ENCODE data around the gene RNFT2.

RNFT2 gene

GRCh38 chr12:116897476-116897875 is 159.4 kb downstream of the RNFT2 start (continued):
- no peak for TF ChIP-seq PRDM4 (tag by site-specific recombination; IDR thresholded peaks at IDR 0.05)

GRCh38 chr12:116898669-116899068 is 160.6 kb downstream of the RNFT2 start:
- H3K4me3 ChIP-seq (ENCODE audit: low read depth, low read length), result no peak overlapping the region
- POLR2A ChIA-PET, result no interaction called here
- no peaks in the 10 kb centered on the region for H3K36me3 ChIP-seq (ENCODE audit: control insufficient read depth in 2 of 2, insufficient read depth in 1 of 2, low read length in 2 of 2)
- H3K9me3 ChIP-seq (ENCODE audit: control insufficient read depth, insufficient read depth, low read depth, low read length), result no peaks in the 10 kb centered on the region
- TF ChIP-seq EGR2 (tag by site-specific recombination; IDR thresholded peaks at IDR 0.05; ENCODE audit: low read depth), result no peak
- no peak overlapping the region for H3K27ac ChIP-seq (ENCODE audit: extremely low read depth, low read depth, low read length)
- H3K4me1 ChIP-seq (ENCODE audit: control insufficient read depth, insufficient read depth, low read length), result no peaks in the 10 kb centered on the region
- CTCF ChIA-PET, result interaction anchor here (0.8 kb wide), 1 partner anchor 15 kb away, joined by 3 read pairs; no protein-coding TSS in a partner anchor

GRCh38 chr12:116901612-116902011 is 163.5 kb downstream of the RNFT2 start:
- TF ChIP-seq ZNF16 (tag by site-specific recombination; IDR thresholded peaks at IDR 0.05; ENCODE audit: low read depth) (no peak), HOXA7 (CRISPR knock-in tag; IDR thresholded peaks at IDR 0.05; ENCODE audit: borderline replicate concordance) (no peak), CTCF (tag by site-specific recombination; IDR thresholded peaks at IDR 0.05) (no peak), ZNF292 (tag by site-specific recombination; IDR thresholded peaks at IDR 0.05; ENCODE audit: borderline replicate concordance, low read depth) (no peak), PRDM6 (tag by site-specific recombination; IDR thresholded peaks at IDR 0.05) (no peak), ZNF544 (tag by site-specific recombination; IDR thresholded peaks at IDR 0.05) (no peak), ZNF580 (tag by site-specific recombination; IDR thresholded peaks at IDR 0.05) (peak; percentile 73; the same call in 1 of the 2 replicates), ZNF513 (tag by site-specific recombination; IDR thresholded peaks at IDR 0.05) (no peak), ZNF146 (tag by site-specific recombination; IDR thresholded peaks at IDR 0.05) (peak; percentile 96), ZNF121 (tag by site-specific recombination; IDR thresholded peaks at IDR 0.05) (no peak)
- POLR2A ChIA-PET, result no interaction called here
- Histone ChIP-seq H3K4me3 (ENCODE audit: low read depth, low read length) (no peak overlapping the region), H3K36me3 (ENCODE audit: control insufficient read depth in 2 of 2, insufficient read depth in 1 of 2, low read length in 2 of 2) (no peaks in the 10 kb centered on the region), H3K9me3 (ENCODE audit: control insufficient read depth, insufficient read depth, low read depth, low read length) (no peaks in the 10 kb centered on the region), H3K27ac (ENCODE audit: extremely low read depth, low read depth, low read length) (no peak overlapping the region), H3K4me1 (ENCODE audit: control insufficient read depth, insufficient read depth, low read length) (no peaks in the 10 kb centered on the region)
- CTCF ChIA-PET, result no interaction called here
